ENCODE data around the gene HHLA2. TPM values are rescaled to one million over a fixed set of nuclear protein-coding genes. Genes with fewer than 3 reads are reported as not detected.

Gene HHLA2
- total and polyA plus RNA-seq, 2 experiments from 2014 or later: not detected

DNA sequence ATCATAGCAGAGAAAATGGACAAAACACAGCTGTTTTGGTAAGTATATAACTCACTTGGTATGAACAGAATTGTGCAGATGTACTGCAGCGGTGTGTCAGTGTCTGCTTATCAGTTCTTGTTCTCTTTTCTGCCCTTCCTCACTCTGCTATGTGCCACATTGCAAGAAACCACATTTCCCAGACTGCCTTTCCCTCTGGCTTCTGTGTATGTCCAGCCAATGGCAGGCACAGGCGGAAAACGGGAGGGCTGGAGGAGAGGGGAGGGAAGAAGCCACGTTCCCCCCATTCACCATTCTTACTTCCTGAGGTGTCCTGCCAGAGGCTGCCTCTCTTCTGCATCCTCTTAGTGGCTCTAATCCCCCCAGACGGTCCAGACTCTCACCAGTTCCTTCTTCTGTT is 15.4 kb downstream of the HHLA2 start:
- Histone ChIP-seq H3K36me3 (ENCODE audit: insufficient read depth) (no peaks in the 10 kb centered on the region), H3K4me1 (ENCODE audit: insufficient read depth) (no peaks in the 10 kb centered on the region), H3F3A (replicated peaks; ENCODE audit: low read depth) (no peaks in the 10 kb centered on the region), H4K20me1 (replicated peaks; ENCODE audit: insufficient read depth) (no peaks in the 10 kb centered on the region), H3K9me2 (ENCODE audit: insufficient read depth) (no peaks in the 10 kb centered on the region), H3K27ac (ENCODE audit: low read depth) (no peak overlapping the region), H3K27me3 (ENCODE audit: insufficient read depth) (no peaks in the 10 kb centered on the region), H3K79me2 (replicated peaks; ENCODE audit: insufficient read depth) (no peaks in the 10 kb centered on the region), H3K4me3 (no peak overlapping the region), H2AFZ (peak overlapping the region; percentile 92), H3K4me2 (no peak overlapping the region)
- Mint-ChIP-seq H3K9me3 (no peaks in the 10 kb centered on the region; the same call in 2 of the 3 replicates), H3K27ac (no peak overlapping the region), H3K36me3 (ENCODE audit: low read depth) (no peaks in the 10 kb centered on the region), H3K4me3 (no peak overlapping the region), H3K27me3 (ENCODE audit: insufficient read depth, low read depth, poor library complexity) (no peaks in the 10 kb centered on the region), H3K4me1 (no peaks in the 10 kb centered on the region; the same call in 2 of the 3 replicates)
- ATAC-seq (peak; percentile 83), DNase-seq (ENCODE audit: low spot score) (peak; percentile 41)
- TF ChIP-seq, protein P1, sequence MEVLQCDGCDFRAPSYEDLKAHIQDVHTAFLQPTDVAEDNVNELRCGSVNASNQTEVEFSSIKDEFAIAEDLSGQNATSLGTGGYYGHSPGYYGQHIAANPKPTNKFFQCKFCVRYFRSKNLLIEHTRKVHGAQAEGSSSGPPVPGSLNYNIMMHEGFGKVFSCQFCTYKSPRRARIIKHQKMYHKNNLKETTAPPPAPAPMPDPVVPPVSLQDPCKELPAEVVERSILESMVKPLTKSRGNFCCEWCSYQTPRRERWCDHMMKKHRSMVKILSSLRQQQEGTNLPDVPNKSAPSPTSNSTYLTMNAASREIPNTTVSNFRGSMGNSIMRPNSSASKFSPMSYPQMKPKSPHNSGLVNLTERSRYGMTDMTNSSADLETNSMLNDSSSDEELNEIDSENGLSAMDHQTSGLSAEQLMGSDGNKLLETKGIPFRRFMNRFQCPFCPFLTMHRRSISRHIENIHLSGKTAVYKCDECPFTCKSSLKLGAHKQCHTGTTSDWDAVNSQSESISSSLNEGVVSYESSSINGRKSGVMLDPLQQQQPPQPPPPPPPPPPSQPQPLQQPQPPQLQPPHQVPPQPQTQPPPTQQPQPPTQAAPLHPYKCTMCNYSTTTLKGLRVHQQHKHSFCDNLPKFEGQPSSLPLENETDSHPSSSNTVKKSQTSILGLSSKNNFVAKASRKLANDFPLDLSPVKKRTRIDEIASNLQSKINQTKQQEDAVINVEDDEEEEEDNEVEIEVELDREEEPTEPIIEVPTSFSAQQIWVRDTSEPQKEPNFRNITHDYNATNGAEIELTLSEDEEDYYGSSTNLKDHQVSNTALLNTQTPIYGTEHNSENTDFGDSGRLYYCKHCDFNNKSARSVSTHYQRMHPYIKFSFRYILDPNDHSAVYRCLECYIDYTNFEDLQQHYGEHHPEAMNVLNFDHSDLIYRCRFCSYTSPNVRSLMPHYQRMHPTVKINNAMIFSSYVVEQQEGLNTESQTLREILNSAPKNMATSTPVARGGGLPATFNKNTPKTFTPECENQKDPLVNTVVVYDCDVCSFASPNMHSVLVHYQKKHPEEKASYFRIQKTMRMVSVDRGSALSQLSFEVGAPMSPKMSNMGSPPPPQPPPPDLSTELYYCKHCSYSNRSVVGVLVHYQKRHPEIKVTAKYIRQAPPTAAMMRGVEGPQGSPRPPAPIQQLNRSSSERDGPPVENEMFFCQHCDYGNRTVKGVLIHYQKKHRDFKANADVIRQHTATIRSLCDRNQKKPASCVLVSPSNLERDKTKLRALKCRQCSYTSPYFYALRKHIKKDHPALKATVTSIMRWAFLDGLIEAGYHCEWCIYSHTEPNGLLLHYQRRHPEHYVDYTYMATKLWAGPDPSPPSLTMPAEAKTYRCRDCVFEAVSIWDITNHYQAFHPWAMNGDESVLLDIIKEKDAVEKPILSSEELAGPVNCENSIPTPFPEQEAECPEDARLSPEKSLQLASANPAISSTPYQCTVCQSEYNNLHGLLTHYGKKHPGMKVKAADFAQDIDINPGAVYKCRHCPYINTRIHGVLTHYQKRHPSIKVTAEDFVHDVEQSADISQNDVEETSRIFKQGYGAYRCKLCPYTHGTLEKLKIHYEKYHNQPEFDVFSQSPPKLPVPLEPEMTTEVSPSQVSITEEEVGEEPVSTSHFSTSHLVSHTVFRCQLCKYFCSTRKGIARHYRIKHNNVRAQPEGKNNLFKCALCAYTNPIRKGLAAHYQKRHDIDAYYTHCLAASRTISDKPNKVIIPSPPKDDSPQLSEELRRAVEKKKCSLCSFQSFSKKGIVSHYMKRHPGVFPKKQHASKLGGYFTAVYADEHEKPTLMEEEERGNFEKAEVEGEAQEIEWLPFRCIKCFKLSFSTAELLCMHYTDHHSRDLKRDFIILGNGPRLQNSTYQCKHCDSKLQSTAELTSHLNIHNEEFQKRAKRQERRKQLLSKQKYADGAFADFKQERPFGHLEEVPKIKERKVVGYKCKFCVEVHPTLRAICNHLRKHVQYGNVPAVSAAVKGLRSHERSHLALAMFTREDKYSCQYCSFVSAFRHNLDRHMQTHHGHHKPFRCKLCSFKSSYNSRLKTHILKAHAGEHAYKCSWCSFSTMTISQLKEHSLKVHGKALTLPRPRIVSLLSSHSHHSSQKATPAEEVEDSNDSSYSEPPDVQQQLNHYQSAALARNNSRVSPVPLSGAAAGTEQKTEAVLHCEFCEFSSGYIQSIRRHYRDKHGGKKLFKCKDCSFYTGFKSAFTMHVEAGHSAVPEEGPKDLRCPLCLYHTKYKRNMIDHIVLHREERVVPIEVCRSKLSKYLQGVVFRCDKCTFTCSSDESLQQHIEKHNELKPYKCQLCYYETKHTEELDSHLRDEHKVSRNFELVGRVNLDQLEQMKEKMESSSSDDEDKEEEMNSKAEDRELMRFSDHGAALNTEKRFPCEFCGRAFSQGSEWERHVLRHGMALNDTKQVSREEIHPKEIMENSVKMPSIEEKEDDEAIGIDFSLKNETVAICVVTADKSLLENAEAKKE (CRISPR knock-in tag; IDR thresholded peaks at IDR 0.05): no peak
- no peak for TF ChIP-seq EZH2 (IDR thresholded peaks at IDR 0.05; ENCODE audit: low read depth, unreplicated experiment)
- no peak for TF ChIP-seq EZH2phosphoT487 (IDR thresholded peaks at IDR 0.05; ENCODE audit: unreplicated experiment)
- TF ChIP-seq POLR2AphosphoS5 (IDR thresholded peaks at IDR 0.05; ENCODE audit: low read depth): no peak

DNA sequence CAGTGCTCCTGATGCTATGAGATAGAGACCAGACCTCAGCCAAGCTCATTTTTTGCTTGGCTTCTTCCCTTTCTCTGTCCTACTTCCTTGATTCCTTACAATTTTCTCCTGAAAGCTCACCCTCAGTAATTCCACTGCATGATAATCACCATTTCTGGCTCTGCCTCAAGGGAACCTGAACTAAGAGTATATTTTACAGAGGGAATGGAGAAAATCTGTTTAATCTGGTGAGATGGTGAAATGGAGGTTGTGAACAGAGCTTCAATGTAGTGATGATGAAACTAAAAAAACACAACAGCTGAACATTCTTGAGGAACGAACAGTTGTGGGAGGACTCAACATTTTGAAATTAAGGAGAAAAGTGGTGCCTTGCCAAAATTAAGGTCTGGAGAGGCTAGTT is 16.3 kb downstream of the HHLA2 start:
- Histone ChIP-seq H3K4me3 (no peak overlapping the region), H3K79me2 (replicated peaks; ENCODE audit: insufficient read depth) (no peaks in the 10 kb centered on the region), H3K27me3 (ENCODE audit: insufficient read depth) (no peaks in the 10 kb centered on the region), H3K36me3 (ENCODE audit: insufficient read depth) (no peaks in the 10 kb centered on the region), H3K9me2 (ENCODE audit: insufficient read depth) (no peaks in the 10 kb centered on the region), H2AFZ (peak overlapping the region; percentile 92; the same call in 1 of the 2 replicates), H3K4me2 (no peak overlapping the region), H3K27ac (ENCODE audit: low read depth) (no peak overlapping the region), H3F3A (replicated peaks; ENCODE audit: low read depth) (no peaks in the 10 kb centered on the region), H3K4me1 (ENCODE audit: insufficient read depth) (no peaks in the 10 kb centered on the region), H4K20me1 (replicated peaks; ENCODE audit: insufficient read depth) (no peaks in the 10 kb centered on the region)
- ATAC-seq (no peak), DNase-seq (ENCODE audit: low spot score) (no peak)
- no peak overlapping the region for H3K4me3 Mint-ChIP-seq
- H3K27ac Mint-ChIP-seq: no peak overlapping the region
- H3K36me3 Mint-ChIP-seq (ENCODE audit: low read depth): no peaks in the 10 kb centered on the region
- H3K4me1 Mint-ChIP-seq: no peaks in the 10 kb centered on the region; the same call in 2 of the 3 replicates
- no peak for TF ChIP-seq STAT1 (IDR thresholded peaks at IDR 0.05; ENCODE audit: unreplicated experiment)
- no peak for TF ChIP-seq ZNF114 (CRISPR knock-in tag; IDR thresholded peaks at IDR 0.05)
- TF ChIP-seq EZH2 (IDR thresholded peaks at IDR 0.05; ENCODE audit: low read depth, unreplicated experiment): no peak
- TF ChIP-seq, protein P2, sequence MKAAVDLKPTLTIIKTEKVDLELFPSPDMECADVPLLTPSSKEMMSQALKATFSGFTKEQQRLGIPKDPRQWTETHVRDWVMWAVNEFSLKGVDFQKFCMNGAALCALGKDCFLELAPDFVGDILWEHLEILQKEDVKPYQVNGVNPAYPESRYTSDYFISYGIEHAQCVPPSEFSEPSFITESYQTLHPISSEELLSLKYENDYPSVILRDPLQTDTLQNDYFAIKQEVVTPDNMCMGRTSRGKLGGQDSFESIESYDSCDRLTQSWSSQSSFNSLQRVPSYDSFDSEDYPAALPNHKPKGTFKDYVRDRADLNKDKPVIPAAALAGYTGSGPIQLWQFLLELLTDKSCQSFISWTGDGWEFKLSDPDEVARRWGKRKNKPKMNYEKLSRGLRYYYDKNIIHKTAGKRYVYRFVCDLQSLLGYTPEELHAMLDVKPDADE (IDR thresholded peaks at IDR 0.05): no peak
- no peaks in the 10 kb centered on the region for H3K27me3 Mint-ChIP-seq (ENCODE audit: insufficient read depth, low read depth, poor library complexity)
- H3K9me3 Mint-ChIP-seq: no peaks in the 10 kb centered on the region; the same call in 2 of the 3 replicates

Measured in GM23338 (cell line).